Measurements from ENCODE around the gene PGRMC2.
A peak's percentile ranks its signal among the peaks of the same experiment; 100 is the strongest.
"Not testable (repeated sequence)": the region's sequence is repeated elsewhere in the genome, so short reads cannot be mapped to it uniquely, and the experiment has no call there.

PGRMC2 gene

GRCh38 chr4:128298146-128298758 lies 10.6 kb upstream of the PGRMC2 start:
- no peak for DNase-seq

GRCh38 chr4:128295255-128295654 lies 7.6 kb upstream of the PGRMC2 start:
- no peak for DNase-seq

DNA sequence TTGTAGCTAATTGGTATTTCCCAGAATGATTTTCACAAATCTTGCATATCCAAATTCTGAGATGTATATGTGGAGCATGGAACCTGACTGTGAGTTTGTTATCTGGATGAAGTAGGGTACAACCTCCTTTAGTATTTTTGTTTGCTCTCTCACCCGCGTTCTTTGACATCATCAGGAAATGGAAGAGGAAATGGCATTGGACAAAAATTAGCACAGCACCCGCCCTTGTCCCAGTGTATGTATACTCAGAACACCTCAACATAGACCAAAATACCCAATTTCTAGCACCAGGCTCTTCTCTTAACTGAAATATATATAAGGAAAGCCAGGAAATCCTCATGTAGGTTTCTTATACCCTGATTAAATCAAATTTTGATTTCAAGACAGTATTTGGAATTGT lies 6.9 kb upstream of the PGRMC2 start:
- DNase-seq: no peak

GRCh38 chr4:128292349-128292748 lies 4.7 kb upstream of the PGRMC2 start:
- DNase-seq: no peak

DNA sequence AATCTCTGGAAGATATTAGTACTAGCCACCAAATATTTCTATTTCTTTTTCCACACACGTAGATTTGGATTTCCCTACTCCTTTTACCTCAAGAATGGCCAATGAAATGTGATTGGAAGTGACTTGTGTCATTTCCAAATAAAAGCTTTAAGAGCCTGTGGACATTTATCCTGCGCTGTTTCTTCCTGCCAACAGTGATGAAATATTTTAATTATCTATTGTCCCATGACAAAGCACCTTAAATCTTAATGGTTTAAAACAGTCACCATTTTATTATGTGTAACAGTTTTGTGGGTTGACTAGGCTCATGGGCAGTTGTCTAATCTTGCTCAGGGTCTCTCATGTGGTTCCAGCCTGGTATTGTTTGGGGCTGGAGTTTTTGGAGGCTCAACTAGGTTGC lies 3.5 kb upstream of the PGRMC2 start:
- DNase-seq: no peak

- no peak for DNase-seq
Measured at GRCh38 chr4:128290526-128290925, 2.9 kb upstream of the PGRMC2 start.

DNA sequence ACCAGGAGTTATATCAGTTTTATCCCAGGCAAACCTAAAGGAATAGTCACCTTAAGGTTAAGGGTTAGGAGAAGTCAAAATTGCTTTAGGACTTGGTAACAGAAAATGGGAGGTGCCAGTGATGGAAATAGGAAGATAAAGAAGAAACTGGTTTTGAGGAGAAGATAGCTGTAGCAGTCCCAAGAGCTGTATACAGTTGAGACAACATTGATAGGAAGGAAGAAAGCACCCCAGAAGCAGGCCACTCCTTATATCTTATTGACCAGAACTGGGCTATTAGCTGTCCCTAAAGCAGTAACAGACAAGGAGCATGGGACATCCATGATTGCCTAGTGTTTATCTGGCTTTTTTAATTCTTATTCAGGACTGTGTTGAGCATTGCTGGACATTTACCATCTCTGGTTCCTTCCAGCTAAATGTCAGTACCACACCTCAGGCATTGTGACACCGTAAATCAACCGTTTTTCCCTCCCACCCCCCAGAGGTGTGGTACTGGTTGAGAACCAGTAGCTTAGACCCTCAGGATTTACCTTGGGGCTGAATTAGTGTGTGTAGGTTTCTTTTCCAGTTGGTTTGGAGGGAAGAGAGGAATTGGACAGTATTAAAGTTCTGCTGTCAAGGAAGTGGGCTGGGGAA lies 2.0 kb upstream of the PGRMC2 start:
- DNase-seq: no peak

GRCh38 chr4:128288689-128289106 lies 1.1 kb upstream of the PGRMC2 start:
- peak; percentile 8 for DNase-seq

DNA sequence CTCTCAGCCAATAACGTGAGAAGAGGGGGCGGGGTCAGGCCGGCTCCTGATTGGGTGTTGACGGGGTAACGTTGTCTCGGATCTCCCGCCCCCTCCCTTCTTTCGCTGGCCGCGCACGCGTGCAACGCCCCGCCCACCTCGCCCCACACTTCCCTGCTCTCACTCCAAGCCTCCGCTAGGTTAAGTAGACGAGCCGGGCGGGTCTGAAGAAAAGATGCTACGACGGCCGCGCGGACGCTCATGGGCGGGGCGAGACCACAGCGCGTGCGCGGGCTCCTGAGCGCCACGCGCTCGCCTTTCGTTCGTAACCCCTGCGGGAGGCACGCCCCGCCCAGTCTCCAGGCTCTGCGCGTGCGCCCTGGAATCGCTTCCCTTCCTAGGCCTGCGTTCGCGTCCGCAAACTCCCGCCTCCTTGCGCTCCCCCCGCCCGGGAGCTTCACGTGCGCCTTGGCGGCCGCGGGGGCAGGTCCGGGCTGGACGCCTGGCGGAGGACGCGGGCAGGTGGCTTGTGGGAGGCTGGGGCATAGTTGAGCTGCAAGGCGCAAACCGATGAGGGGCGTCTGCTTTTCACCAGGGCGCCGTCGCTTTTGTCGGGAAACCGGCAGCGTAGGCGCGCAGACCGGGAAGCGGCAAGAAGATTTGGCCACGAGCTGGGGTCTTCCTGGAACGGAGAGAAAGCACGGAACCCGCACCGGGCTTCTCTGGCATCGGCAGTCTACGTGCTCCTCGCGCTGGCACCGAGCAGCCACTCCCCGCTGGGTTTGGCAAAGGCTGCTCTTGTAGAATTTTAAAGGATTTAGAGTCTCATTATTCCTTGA lies 467 bp upstream of the PGRMC2 start:
- DNase-seq: peak; percentile 100

- no peak for DNase-seq
Measured at GRCh38 chr4:128286474-128287058, 1.0 kb downstream of the PGRMC2 start.

DNA sequence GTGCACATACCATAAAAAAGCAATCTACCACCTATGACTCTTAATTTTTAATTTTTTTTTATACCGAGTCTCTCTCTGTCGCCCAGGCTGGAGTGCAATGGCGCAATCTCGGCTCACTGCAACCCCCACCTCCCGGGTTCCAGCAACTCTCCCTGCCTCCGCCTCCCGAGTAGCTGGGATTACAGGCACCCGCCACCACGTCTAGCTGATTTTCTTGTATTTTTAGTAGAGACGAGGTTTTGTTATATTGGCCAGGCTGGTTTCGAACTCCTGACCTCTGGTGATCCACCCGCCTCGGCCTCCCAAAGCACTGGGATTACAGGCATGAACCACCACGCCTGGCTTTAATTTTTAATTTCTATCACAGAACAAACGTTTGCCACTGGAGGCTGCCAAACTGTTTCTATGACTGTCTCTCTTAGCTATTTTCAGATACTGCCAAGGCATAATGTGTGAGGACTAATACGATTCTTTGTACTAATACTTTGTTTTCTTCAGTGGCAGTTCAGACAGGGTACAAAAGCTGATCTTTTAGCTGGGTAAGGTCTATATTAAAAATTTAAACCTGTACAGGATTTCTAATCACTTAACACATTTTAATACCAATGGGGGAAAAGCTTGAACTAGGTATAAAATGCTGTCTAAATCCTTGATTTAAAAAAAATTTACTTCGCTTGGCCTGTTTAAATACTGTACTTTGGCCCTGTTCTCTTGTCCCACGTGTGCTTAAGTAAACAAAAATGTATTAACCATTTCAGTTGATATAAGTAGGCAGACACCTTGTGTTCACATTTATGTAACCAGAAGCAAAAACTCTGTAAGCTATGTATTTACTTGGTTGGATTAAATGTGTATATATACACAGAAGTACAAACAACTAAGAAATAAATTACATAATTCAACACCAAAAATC lies 2.3 kb downstream of the PGRMC2 start:
- DNase-seq: no peak

DNA sequence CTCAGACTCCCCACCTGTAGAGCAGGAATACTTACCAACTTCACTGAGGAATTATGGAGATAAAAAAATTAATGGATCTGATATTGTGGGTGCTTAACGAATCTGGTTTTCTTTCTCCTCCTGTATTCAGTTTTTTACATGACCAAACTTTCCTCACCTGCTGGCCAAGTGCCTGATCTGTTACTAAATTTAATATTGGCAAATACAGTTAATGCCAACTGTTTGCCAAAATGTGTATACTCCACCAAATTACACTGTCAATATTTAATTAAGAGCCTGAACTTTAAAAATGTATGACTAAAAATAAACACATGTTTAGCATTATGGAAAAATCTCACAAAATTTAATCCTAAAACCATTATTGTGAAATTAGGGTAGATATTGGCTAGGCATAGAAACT lies 3.3 kb downstream of the PGRMC2 start:
- DNase-seq: no peak

- no peak for DNase-seq
Measured at GRCh38 chr4:128283071-128283470, 4.5 kb downstream of the PGRMC2 start.

DNA sequence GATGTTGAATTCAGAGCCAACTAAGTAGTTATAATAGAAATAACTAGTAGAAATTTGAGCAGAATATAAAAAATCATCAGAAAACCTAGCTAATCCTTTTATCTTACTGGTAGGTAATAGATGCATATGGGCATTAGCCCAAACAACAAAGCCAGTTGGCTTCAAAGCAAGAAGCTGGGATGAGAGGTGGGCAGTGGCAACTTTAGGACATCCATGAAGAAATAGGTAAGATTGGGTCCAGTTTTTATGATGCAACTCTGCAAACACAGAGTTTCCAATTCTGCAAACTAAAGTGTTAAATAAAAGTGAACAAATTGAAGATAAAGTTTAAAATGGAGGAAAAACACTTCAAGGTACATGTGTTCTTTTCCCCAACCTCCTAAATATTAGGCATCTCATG lies 5.1 kb downstream of the PGRMC2 start:
- DNase-seq: no peak

- no peak for DNase-seq
Measured at GRCh38 chr4:128281354-128281753, 6.3 kb downstream of the PGRMC2 start.

DNA sequence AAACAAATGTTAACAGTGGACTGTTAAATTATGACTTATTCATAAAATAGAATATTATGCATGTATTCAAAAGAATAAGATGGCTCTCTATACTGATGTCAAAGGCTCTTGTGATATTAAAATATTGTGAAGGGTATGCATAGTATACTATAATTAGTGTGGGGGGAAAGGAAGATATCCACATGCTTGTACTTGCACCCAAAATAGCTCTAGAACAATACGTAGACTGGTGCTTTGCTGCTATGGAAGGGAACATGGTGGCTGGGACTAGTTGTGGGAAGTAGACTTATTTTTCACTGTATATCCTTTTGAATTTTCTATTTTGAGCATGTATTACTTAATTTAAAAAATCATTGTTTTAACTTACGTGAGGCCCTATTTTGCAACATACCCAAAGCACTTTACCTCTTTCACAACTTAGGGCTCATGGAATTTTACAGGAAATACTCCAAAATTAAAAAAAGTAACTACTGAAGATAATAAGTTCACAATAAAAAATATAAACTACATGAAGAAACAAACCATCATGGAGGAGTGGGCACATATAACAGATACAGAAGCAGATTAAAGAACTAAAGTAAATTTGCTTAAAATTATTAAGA lies 7.9 kb downstream of the PGRMC2 start:
- DNase-seq: no peak

- DNase-seq: no peak
Measured at GRCh38 chr4:128277856-128278255, 9.8 kb downstream of the PGRMC2 start.

- no peak for DNase-seq
Measured at GRCh38 chr4:128275346-128275745, 12.3 kb downstream of the PGRMC2 start.

DNA sequence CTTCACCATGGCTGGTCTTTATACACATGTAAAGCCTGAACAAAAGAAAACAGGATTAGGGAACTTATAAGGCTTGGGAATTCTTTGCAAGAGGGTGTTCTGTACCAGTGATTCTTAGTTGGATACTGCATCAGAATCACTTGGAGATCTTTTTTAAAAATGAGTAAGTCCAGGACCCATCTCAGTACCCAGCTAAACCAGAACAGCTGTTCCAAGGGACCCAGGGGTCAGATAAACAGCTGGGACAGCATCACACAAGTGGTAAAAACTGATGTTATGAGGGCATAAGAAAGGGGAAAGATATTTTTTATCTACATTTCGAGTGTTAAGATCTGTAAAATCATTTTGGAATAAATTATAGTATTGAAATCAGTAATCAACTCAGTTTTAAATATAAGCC lies 16.1 kb downstream of the PGRMC2 start:
- no peak for DNase-seq

DNA sequence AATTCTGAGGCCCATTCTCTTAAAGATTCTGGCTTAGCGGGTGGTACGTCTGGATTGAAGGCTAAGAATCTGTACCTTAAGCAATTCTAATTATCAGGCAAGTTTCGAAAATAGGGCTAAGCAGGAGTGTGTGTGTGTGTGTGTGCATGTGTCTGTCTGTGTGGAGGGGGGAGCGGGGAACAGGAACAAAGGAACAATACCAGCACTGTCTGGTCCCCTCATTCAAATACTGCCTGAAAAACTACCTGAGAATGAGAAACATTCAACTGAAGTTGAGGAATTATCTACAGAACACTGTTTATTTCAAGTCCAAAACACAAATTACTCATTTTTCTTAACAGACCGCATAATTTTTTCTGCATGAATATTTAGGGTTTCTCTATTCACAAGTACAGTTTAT lies 18.6 kb downstream of the PGRMC2 start:
- no peak for DNase-seq

DNA sequence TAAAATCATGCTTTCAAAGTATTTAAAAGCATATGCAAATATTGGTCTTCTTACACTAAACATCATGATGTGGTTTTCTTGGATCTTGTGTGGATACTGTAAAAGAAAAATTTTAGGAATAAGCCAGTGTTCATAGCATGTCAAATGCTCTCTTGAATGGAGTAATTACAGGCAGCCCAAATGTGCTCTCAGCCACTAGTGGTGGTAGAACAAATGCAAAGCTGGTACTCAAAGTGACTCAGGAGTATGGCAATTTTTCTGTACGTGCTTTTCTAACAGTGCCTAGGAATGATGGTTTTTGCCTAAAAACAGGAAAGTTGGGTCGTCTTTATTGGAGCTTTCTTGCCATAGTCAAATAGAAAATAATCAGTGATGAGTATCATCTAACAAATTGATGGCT lies 19.9 kb downstream of the PGRMC2 start:
- no peak for DNase-seq

DNA sequence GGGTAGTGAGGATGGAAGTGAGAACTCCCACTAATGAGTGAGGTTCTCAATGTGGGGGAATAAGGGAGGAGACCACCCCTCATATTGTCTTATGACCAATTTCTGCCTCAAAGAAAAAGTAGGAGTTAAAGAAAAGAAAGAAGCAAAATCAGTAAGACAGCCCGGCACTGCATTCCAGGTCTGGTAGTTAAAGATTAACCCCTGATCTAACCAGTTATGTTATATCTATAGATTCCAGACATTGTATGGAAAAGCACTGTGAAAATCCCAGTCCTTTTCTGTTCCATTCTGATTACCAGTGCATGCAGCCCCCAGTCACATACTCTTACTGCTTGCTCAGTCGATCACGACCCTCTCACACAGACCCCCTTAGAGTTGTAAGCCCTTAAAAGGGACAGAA lies 20.4 kb downstream of the PGRMC2 start:
- not testable (repeated sequence) for DNase-seq
